GM18909 (cell line): ENCODE data around the gene LRRC8A.
"Not testable (repeated sequence)": the region's sequence is repeated elsewhere in the genome, so short reads cannot be mapped to it uniquely, and the experiment has no call there.

Experiments used
- ATAC-seq: cut with Tn5 transposase; IDR thresholded peaks from one replicate; pipeline ENCODE4 v1.9.1; 2021; ENCODE audit warnings: mild to moderate bottlenecking; ENCODE audit not compliant: unreplicated experiment, poor library complexity

Gene LRRC8A

GRCh38 chr9:128917151-128917849 lies 35.4 kb downstream of the LRRC8A start:
- ATAC-seq: no peak

DNA sequence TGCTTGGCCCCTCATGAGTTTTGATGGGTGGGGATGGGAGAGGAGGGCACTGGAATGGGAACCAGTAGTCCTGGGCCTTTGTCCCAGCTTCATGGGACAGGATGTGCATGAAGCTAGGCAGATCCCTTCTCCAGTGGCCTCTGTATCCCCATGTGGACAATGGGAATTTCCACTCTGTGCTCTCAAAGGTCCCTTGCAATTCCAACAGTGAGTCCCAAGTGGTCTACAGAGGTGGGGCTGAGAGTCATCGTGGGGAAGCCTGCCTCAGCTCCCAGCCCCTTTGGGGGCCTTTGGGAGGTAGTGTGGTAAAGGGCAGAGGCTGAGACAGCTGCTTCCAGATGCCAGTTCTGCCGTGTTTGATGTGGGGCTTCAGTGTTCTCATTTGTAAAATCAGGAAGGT lies 37.0 kb downstream of the LRRC8A start:
- no peak for ATAC-seq

DNA sequence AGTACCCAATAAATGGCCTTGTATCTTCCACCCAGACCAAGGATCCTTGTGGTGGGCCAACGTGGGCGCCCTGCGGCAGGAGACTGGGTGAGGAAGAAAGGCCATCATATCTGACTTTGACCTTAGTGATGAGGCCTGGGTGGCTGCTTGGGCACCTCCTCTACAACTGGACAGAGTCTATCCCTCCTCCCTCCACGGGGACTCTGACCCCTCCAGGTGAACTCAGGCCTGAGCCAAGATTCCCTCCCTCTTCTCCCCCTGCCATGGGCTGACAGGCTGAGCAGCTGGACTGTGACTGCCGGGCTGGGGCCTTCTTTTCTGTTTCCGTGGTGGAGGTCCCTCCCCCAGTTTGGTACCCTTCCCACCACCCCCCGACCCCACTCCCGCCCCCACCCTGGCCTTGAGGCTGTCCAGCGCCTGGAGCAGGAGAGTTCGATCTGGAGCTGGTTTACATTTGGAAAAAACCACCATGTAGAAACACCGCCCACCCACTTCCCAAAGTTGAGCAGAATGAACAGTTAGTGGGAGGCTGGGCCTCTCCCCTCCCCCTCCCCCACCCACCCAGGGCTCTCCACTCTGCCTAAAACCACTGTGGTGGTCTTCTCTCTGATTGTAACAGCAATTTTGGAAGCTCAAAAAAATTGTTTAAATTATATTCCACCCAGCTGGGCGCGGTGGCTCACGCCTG lies 37.6 kb downstream of the LRRC8A start:
- ATAC-seq: no peak

GRCh38 chr9:128920381-128921058 lies 38.6 kb downstream of the LRRC8A start, which contains the start of gene PHYHD1:
Gene PHYHD1, plus strand, starts transcription at chr9:128920982. Its CDS starts 1,342 bp downstream, at chr9:128922324.
- no peak for ATAC-seq

- ATAC-seq: no peak
Observed at GRCh38 chr9:128921881-128922763, 40.2 kb downstream of the LRRC8A start.

DNA sequence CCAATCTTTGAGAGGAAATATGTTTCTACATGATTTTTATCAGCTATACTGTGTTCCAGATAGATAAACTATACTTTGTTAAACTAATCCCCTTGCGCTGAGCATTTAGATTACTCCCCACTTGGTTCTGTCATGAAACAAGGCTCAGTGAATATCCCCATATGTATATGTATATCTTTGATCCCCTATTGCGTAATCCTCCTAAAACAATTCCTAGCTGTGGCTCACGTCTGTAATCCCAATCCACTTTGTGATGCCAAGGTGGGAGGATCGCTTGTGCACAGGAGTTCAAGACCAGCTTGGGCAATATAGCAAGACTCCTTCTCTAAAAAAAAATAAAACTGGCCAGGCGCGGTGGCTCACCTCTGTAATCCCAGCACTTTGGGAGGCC lies 41.6 kb downstream of the LRRC8A start:
- ATAC-seq: no peak

DNA sequence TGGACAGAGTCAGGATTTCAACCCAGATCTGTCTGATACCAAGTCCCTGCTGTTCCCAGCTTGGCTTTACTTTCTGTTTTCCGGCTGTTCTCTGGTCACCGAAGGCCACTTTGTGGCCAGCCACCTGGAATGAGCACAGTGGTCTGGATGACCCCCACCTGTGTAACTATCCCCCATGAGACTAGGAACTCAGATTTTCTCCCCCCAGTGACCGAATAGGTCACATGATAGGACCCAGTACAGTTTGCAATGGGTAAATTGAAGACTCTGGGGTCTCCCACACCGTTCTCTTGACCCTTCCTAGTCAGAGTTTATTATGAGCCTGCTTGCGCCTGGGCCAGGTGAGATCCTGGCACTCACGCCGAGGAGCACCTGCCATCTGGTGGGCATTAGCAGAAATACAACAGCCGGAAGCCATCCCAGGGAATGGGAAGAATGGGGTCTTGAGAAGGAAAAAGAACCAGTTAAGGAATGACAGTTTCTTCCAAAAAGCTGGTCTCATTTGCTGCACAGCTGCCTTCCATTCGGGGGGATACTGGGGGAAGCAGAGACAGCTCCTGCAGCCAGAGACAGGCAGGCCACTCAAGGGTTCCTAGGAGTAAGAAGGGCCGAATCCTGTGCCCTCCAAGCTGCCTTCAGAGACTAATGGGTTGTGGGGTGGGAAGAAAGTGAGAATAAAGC lies 45.9 kb downstream of the LRRC8A start:
- no peak for ATAC-seq

GRCh38 chr9:128928624-128929023 lies 46.7 kb downstream of the LRRC8A start:
- no peak for ATAC-seq

- ATAC-seq: no peak
Observed at GRCh38 chr9:128929560-128929959, 47.6 kb downstream of the LRRC8A start.

DNA sequence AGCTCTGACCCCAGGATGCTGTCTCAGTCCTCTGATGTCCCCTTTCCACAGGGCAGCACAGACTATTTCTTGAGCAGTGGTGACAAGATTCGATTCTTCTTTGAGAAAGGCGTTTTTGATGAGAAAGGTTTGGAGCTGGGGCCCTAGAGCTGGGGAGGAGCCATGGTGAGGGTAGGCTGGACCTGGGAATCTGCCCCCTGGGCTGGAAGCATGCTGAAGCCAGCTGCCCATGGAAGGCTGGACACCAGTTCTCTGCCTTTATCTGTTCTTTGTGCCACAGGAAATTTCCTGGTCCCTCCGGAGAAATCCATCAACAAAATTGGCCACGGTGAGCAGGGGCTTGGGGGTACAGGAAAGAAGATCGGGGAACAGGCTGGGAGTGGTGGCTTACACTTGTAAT lies 51.8 kb downstream of the LRRC8A start:
- ATAC-seq: no peak

- ATAC-seq: no peak
Observed at GRCh38 chr9:128936171-128936865, 54.4 kb downstream of the LRRC8A start.

- ATAC-seq: no peak
Observed at GRCh38 chr9:128937310-128938165, 55.6 kb downstream of the LRRC8A start.

DNA sequence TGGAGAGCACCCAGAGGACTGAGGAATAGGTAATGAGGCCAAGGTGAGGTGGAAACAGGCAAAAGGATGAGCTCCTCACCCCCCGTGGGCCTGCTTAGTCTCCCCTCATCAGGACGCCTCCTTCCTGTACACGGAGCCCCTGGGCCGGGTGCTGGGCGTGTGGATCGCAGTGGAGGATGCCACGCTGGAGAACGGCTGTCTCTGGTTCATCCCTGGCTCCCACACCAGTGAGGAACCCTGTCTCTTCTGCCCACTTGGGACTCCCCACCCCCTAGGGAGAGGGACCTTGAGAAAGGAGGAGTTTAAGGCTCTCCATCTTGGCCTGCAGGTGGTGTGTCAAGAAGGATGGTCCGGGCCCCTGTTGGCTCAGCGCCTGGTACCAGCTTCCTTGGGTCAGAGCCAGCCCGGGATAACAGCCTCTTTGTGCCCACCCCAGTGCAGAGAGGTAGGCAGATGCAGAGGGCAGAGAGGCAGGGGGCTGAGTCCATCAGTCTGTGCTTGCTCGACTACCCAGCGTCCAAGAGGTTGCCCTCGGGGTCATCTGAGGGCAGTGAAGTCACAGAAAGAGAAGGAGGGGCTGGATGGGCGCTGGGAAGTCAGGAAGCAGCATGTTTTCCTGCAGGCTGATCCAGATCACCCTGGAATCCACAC lies 58.5 kb downstream of the LRRC8A start:
- ATAC-seq: no peak

GRCh38 chr9:128940946-128941755 lies 59.2 kb downstream of the LRRC8A start:
- ATAC-seq: no peak

DNA sequence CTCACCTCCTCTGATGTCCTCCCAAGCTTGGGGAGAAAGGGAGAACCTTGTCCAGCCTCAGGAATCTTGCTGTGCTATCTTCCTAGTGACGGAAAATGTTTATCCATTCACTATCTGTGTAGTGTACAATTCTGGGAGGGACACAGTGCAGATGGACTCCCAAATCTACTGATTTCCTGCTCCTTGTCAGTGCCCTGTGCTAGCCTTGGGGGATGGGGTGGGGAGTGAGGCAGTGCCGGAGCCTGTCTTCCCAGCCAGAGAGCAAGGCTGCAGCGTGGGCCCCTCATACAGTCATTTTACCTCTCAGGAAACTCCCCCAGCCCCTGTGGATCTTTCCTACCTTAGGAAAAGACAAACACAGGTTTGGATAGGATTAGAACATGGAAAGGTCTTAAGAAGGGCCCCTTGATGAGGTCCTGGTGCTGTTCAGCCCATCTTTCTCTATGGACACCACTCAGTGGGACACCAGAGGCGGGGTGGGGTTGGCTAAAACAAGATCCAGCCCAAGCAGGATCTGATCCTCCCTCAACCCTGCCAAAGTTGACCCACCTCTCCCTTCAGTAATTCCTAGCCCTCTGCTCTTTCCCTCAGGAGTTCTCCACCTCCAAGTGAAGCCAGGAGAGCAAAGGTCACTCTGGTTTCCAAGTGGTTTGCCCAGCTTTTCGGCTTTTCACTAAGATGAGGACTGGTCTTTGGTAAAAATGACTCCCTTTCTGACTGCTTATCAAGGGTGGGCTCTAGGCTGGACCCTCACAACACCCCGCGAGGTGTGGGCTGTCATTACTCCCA lies 62.1 kb downstream of the LRRC8A start:
- no peak for ATAC-seq

GRCh38 chr9:128944966-128945365 lies 63.0 kb downstream of the LRRC8A start:
- ATAC-seq: not testable (repeated sequence)
